Osteocyte (in vitro differentiated cells): ENCODE measurements around the gene ELF4. TPM values are rescaled to one million over a fixed set of nuclear protein-coding genes. Genes with fewer than 3 reads are reported as not detected.

ENCODE experiments used
- DNase-seq: peaks from one replicate; pipeline ENCODE4 v3.0.0; 2021; ENCODE audit warnings: mixed read lengths; ENCODE audit not compliant: unreplicated experiment; ENCODE audit errors: extremely low spot score
- H3K27ac Mint-ChIP-seq: one replicate; pipeline ENCODE4 v1.8.0; 2021; ENCODE audit warnings: mild to moderate bottlenecking, mixed read lengths; ENCODE audit not compliant: unreplicated experiment
- H3K27me3 Mint-ChIP-seq: one replicate; pipeline ENCODE4 v1.8.0; 2021; ENCODE audit warnings: mixed read lengths; ENCODE audit not compliant: unreplicated experiment
- H3K36me3 Mint-ChIP-seq: one replicate; pipeline ENCODE4 v1.8.0; 2021; ENCODE audit warnings: mixed read lengths; ENCODE audit not compliant: unreplicated experiment
- H3K4me1 Mint-ChIP-seq: one replicate; pipeline ENCODE4 v1.8.0; 2021; ENCODE audit warnings: mixed read lengths; ENCODE audit not compliant: unreplicated experiment
- H3K4me3 Mint-ChIP-seq: one replicate; pipeline ENCODE4 v1.8.0; 2021; ENCODE audit warnings: mild to moderate bottlenecking, moderate library complexity, mixed read lengths; ENCODE audit not compliant: unreplicated experiment
- H3K9me3 Mint-ChIP-seq: one replicate; pipeline ENCODE4 v1.8.0; 2021; ENCODE audit warnings: mixed read lengths; ENCODE audit not compliant: unreplicated experiment
- CTCF ChIP-seq: fragments of 200-600 bp; sonication (generic); IDR thresholded peaks from 2 replicates; pipeline ENCODE4 v1.5.0; 2021; ENCODE audit warnings: antibody characterized with exemption, mild to moderate bottlenecking, moderate library complexity
- total RNA-seq: library from RNA; stranded (reverse); gene quantifications from 2 replicates; pipeline ENCODE4 v1.2.1, GENCODE V29; 2021

ELF4 gene
- total RNA-seq, 1 donor from 2014 or later = 25.2 TPM

- Mint-ChIP-seq H3K36me3 (no peaks in the 10 kb centered on the region), H3K27ac (peak overlapping the region; percentile 40), H3K9me3 (no peaks in the 10 kb centered on the region), H3K27me3 (no peaks in the 10 kb centered on the region), H3K4me1 (peaks cover 32% of the 10 kb centered on the region), H3K4me3 (no peak overlapping the region)
- DNase-seq = no peak
- TF ChIP-seq CTCF = no peak
Measured at GRCh38 chrX:130114141-130114588, 3.9 kb upstream of the ELF4 start.

- peaks cover 41% of the 10 kb centered on the region for H3K4me1 Mint-ChIP-seq
- H3K36me3 Mint-ChIP-seq = no peaks in the 10 kb centered on the region
- H3K4me3 Mint-ChIP-seq = peak overlapping the region; percentile 59
- no peak for TF ChIP-seq CTCF
- no peak for DNase-seq
- no peaks in the 10 kb centered on the region for H3K9me3 Mint-ChIP-seq
- no peaks in the 10 kb centered on the region for H3K27me3 Mint-ChIP-seq
- H3K27ac Mint-ChIP-seq = peak overlapping the region; percentile 69
Measured at GRCh38 chrX:130111220-130112154, 1.2 kb upstream of the ELF4 start.

GRCh38 chrX:130109429-130110378 lies 593 bp downstream of the ELF4 start:
- TF ChIP-seq CTCF = no peak
- no peak for DNase-seq
- H3K27ac Mint-ChIP-seq = peak overlapping the region; percentile 86
- H3K27me3 Mint-ChIP-seq = no peaks in the 10 kb centered on the region
- H3K36me3 Mint-ChIP-seq = no peaks in the 10 kb centered on the region
- no peaks in the 10 kb centered on the region for H3K9me3 Mint-ChIP-seq
- peak overlapping the region; percentile 88 for H3K4me3 Mint-ChIP-seq
- peaks cover 50% of the 10 kb centered on the region for H3K4me1 Mint-ChIP-seq

DNA sequence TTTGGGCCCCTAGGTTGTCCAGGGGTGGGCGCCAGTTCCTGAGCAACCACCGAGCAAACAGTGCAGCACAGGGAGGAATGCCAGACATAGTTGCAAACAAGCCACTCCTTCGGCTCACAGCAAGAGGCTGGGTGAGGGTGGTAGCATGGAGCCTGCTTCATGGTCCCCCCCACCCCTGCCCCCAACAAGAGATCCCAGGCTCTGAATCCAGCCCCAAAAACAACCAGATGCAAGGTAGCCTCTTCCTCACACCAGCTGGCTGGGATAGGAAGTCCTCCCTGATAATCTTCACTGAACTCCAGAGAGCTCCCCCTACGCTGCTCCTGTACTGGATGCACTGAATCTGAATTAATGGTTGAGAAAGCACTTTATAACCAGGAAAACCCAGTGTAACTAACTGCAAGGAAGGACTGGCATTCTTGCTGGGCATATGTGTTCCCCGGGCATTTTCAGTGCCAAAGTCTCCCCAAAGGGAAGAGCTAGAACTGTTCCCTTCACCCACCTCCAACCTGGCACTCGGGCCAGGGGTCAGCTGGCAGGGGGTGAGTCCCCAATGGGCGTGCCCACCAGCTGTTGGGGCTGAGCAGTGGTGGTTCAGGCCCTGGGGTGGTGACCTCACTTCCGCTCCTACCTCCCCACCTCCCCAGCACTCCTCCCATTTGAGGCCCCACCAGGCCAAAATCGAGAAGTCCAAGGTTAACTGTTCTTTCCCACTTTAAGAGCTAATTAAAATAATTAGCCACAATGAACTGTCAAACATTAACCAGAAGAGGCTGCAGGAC lies 1.5 kb downstream of the ELF4 start:
- Mint-ChIP-seq H3K4me3 (peak overlapping the region; percentile 88), H3K36me3 (no peaks in the 10 kb centered on the region), H3K9me3 (no peaks in the 10 kb centered on the region), H3K27ac (peak overlapping the region; percentile 86), H3K27me3 (no peaks in the 10 kb centered on the region), H3K4me1 (peaks cover 51% of the 10 kb centered on the region)
- TF ChIP-seq CTCF = peak; percentile 25
- no peak for DNase-seq
